ENCODE results near the gene WDR19. TPM values are rescaled to one million over a fixed set of nuclear protein-coding genes. Genes with fewer than 3 reads are reported as not detected.

WDR19 gene
- 7.2 to 7.6 TPM (median 7.3 TPM) in 5 replicates for total RNA-seq (2022; extraction: Qiagen RNA extraction)

DNA sequence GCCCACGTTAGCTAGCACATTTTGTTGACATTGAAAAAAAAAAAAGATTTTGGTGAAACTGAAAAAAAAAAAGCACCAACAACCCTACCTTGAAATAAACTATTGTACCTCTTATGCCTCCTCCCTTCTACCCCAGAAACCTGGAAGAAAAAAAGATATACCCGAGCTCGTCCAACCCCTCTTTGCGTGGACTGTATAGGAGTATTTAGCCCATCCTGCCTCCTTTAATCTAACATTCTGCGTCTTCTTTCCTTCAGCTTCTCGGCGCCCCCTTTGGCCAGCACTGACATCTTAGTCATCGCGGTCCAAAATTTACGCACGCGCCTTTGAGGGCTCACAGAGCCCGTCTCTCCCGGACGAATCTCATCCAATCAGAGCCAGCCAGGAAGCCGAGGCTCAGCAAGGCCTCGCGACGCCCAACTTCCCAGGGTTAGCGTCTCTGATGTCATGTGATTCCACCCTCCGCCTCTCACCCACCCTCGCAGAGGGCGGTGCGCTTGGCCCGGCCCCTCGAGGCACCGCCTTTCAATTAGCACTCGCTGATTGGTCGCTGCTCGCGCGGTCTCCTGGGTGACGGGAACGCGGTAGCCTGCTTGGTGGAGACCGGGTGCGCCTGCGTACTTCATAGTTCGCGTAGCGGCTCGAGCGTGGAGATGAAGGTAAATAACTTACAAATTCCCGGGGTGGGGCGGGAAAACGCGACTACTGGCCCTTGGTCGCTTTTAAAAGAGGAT lies at the start of gene WDR19:
TSS of gene WDR19 (plus strand) at position 625 of the 734 bp plus-strand sequence. CDS start at position 654, 29 bp downstream.

Other genes starting within 250 kb of the WDR19 start
- gene TMEM156, start 150.1 kb upstream of the WDR19 start, total RNA-seq (2022; extraction: Qiagen RNA extraction) = 16.6 to 22.5 TPM (median 20.0 TPM) in 5 replicates
- gene KLHL5, start 120.3 kb upstream of the WDR19 start, total RNA-seq (2022; extraction: Qiagen RNA extraction) = 44.6 to 72.6 TPM (median 57.2 TPM) in 5 replicates
- gene RFC1, start 183.8 kb downstream of the WDR19 start, total RNA-seq (2022; extraction: Qiagen RNA extraction) = 16.2 to 25.1 TPM (median 17.6 TPM) in 5 replicates
- 0.08 to 0.15 TPM (median 0.14 TPM) in 5 replicates for gene KLB, start 224.4 kb downstream of the WDR19 start, total RNA-seq (2022; extraction: Qiagen RNA extraction)

Measured in A549 treated with AZD2906 at 1 μM for 4 hours (cell line).